Measurements from ENCODE around the gene ZBP1.
A peak's percentile ranks its signal among the peaks of the same experiment; 100 is the strongest.
"Not testable (repeated sequence)": the region's sequence is repeated elsewhere in the genome, so short reads cannot be mapped to it uniquely, and the experiment has no call there.

ZBP1 gene

GRCh38 chr20:57647006-57647932 lies 27.0 kb upstream of the ZBP1 start:
- no peak for DNase-seq (ENCODE audit: low spot score)

- DNase-seq (ENCODE audit: low spot score) = no peak
These were observed 18.6 kb upstream of the ZBP1 start for GRCh38 chr20:57638895-57639236.

- DNase-seq (ENCODE audit: low spot score) = no peak
These were observed 18.1 kb upstream of the ZBP1 start for GRCh38 chr20:57638173-57638894.

- no peak for DNase-seq (ENCODE audit: low spot score)
These were observed 13.8 kb upstream of the ZBP1 start for GRCh38 chr20:57633945-57634491.

- no peak for DNase-seq (ENCODE audit: low spot score)
These were observed 12.1 kb upstream of the ZBP1 start for GRCh38 chr20:57632286-57632685.

GRCh38 chr20:57630061-57630460 lies 9.8 kb upstream of the ZBP1 start:
- DNase-seq (ENCODE audit: low spot score) = no peak

GRCh38 chr20:57629491-57629901 lies 9.3 kb upstream of the ZBP1 start:
- DNase-seq (ENCODE audit: low spot score) = not testable (repeated sequence)

- DNase-seq (ENCODE audit: low spot score) = not testable (repeated sequence)
These were observed 8.7 kb upstream of the ZBP1 start for GRCh38 chr20:57628962-57629308.

GRCh38 chr20:57628047-57628961 lies 8.1 kb upstream of the ZBP1 start:
- DNase-seq (ENCODE audit: low spot score) = no peak

GRCh38 chr20:57627339-57627738 lies 7.1 kb upstream of the ZBP1 start:
- no peak for DNase-seq (ENCODE audit: low spot score)

GRCh38 chr20:57625978-57626377 lies 5.8 kb upstream of the ZBP1 start:
- no peak for DNase-seq (ENCODE audit: low spot score)

- DNase-seq (ENCODE audit: low spot score) = no peak
These were observed 5.1 kb upstream of the ZBP1 start for GRCh38 chr20:57625181-57625958.

- no peak for DNase-seq (ENCODE audit: low spot score)
These were observed 3.9 kb upstream of the ZBP1 start for GRCh38 chr20:57624124-57624523.

GRCh38 chr20:57622579-57623381 lies 2.6 kb upstream of the ZBP1 start:
- DNase-seq (ENCODE audit: low spot score) = peak; percentile 89

- DNase-seq (ENCODE audit: low spot score) = no peak
These were observed 2.0 kb upstream of the ZBP1 start for GRCh38 chr20:57622201-57622570.

- no peak for DNase-seq (ENCODE audit: low spot score)
These were observed 1.4 kb upstream of the ZBP1 start for GRCh38 chr20:57621421-57622200.

- DNase-seq (ENCODE audit: low spot score) = no peak
These were observed 773 bp upstream of the ZBP1 start for GRCh38 chr20:57620999-57621398.

- no peak for DNase-seq (ENCODE audit: low spot score)
These were observed 985 bp downstream of the ZBP1 start for GRCh38 chr20:57619051-57619831.

- DNase-seq (ENCODE audit: low spot score) = no peak
These were observed 1.5 kb downstream of the ZBP1 start for GRCh38 chr20:57618764-57619050.
